IPS-18a (cell line): ENCODE results near the gene DDX39A.
"Not testable (repeated sequence)": the region's sequence is repeated elsewhere in the genome, so short reads cannot be mapped to it uniquely, and the experiment has no call there.

Source experiments
- H3K27ac ChIP-seq: one replicate; pipeline ENCODE4 v1.5.1; 2013; ENCODE audit warnings: low read length
- H3K27me3 ChIP-seq: one replicate; pipeline ENCODE4 v1.6.1; 2013; ENCODE audit warnings: mild to moderate bottlenecking, low read length; ENCODE audit not compliant: control insufficient read depth, insufficient read depth
- H3K36me3 ChIP-seq: one replicate; pipeline ENCODE4 v1.6.1; 2013; ENCODE audit warnings: low read depth, low read length; ENCODE audit not compliant: control insufficient read depth
- H3K4me1 ChIP-seq: one replicate; pipeline ENCODE4 v1.6.1; 2013; ENCODE audit warnings: low read depth, low read length; ENCODE audit not compliant: control insufficient read depth
- H3K4me3 ChIP-seq: one replicate; pipeline ENCODE4 v1.5.1; 2013; ENCODE audit warnings: low read length
- H3K9ac ChIP-seq: one replicate; pipeline ENCODE4 v1.6.1; 2013; ENCODE audit warnings: mild to moderate bottlenecking, low read length, moderate library complexity
- H3K9me3 ChIP-seq: one replicate; pipeline ENCODE4 v1.6.1; 2013; ENCODE audit warnings: low read depth, low read length; ENCODE audit not compliant: control insufficient read depth

DDX39A gene

GRCh38 chr19:14364098-14364443 lies 55.1 kb downstream of the DDX39A start:
- not testable (repeated sequence) for H3K27me3 ChIP-seq, H3K36me3 ChIP-seq, H3K4me1 ChIP-seq, H3K9me3 ChIP-seq, H3K27ac ChIP-seq
- Histone ChIP-seq H3K4me3 (peak overlapping the region; percentile 58), H3K9ac (peak overlapping the region; percentile 93)

DNA sequence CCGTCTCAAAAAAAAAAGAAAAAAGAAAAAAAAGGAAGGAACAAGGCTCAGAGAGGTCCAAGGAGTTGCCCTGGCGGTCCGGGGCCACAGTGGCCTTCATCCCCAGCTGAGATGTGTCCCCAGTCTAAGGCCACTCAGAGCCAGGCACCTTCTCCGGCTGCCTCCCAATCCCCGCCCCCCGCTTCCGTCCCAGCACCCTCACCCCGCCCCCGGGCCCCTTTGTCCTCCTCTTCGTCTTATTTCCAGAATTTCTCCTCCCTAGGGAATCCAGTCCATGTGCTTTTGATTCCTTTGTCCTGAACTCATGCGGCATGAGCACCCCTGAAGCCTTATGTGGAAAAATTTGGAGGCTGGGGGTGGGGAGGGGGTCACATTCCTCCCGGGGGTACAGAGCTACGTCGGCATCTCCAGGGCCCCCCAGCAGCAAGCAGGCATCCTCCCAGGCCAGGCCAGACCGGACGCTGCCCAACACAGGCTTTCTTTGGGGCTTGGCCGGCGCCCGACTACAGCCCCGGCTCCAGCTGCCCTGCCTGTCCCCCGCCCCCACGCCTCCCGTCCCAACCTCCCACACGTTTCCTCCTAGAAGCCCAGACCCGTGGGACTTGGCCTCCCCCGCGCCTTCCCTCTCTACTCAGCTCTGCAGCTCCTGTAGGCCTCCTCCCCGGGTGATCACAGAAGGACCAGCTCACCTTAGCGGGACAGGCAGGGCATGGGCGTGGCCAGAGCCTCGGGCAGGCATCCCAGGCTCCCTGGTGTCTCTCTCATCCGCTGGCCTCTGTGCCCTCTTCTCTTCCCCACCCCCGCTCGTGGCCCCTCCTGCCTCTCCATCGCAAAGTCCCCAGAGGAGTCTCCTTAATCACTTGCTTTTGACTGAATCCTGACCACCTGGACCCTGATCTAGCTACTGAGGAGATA lies 55.7 kb downstream of the DDX39A start:
- H3K36me3 ChIP-seq: no peaks in the 10 kb centered on the region
- peak overlapping the region; percentile 93 for H3K9ac ChIP-seq
- H3K4me1 ChIP-seq: peaks cover 3% of the 10 kb centered on the region
- peak overlapping the region; percentile 58 for H3K4me3 ChIP-seq
- no peaks in the 10 kb centered on the region for H3K27me3 ChIP-seq
- H3K27ac ChIP-seq: peak overlapping the region; percentile 50
- H3K9me3 ChIP-seq: no peaks in the 10 kb centered on the region

DNA sequence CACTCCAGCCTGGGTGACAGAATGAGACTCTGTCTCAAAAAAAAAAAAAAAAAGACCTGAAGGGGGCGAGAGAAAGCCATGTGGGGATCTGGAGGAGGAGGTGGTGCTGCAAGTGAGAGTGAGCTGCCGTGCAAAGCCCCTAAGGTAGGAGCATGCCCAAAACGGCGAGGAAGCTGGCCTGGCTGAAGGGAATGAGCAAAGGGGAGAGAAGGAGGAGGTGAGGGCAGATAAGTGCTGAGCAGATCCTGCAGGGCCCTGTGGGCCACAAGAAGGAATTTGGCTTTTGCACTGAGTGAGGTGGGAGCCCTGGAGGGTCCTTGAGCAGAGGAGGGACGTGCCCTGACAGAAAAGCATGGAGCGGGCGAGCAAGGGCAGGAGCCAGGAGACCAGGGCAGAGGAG lies 57.3 kb downstream of the DDX39A start:
- Histone ChIP-seq H3K4me3 (no peak overlapping the region), H3K9ac (no peak overlapping the region)

More for the DNA sequence above, 57.3 kb downstream of the DDX39A start:
- H3K4me1 ChIP-seq: peaks cover 3% of the 10 kb centered on the region
- peak overlapping the region; percentile 47 for H3K27ac ChIP-seq
- H3K27me3 ChIP-seq: no peaks in the 10 kb centered on the region
- no peaks in the 10 kb centered on the region for H3K36me3 ChIP-seq
- no peaks in the 10 kb centered on the region for H3K9me3 ChIP-seq
